PC-9 (cell line): ENCODE results near the gene FCRLB. TPM values are rescaled to one million over a fixed set of nuclear protein-coding genes. Genes with fewer than 3 reads are reported as not detected.

Experiments
- BruUV-seq: library from RNA; stranded (reverse); fragments of 400-500 nt; replicated peaks from 2 replicates; lab custom pipeline; 2021; lab: Mats Ljungman, UMichigan
- CTCF ChIA-PET: fragments of 300-600 bp; sonication (Branson Sonifier 250); formaldehyde crosslinking; loops from one replicate; lab custom pipeline; 2022; ENCODE audit warnings: antibody characterized with exemption; lab: Charles Lee
- POLR2A ChIA-PET: fragments of 300-600 bp; sonication (Branson Sonifier 250); formaldehyde crosslinking; loops from one replicate; lab custom pipeline; 2022; ENCODE audit warnings: antibody characterized with exemption; ENCODE audit not compliant: unreplicated experiment; lab: Charles Lee
- DNase-seq, 2 experiments: peaks; one replicate each; pipeline versions ENCODE4 v3.0.0 to v3.0.0-alpha.2; 2015 to 2022; ENCODE audit warnings: mixed read lengths in 1 of 2
- H2AFZ ChIP-seq: fragments of 200-600 bp; sonication (generic); 2 replicates; pipeline ENCODE4 v1.8.1; 2017; ENCODE audit warnings: antibody characterized with exemption
- H3F3A ChIP-seq: fragments of 200-600 bp; sonication (generic); 2 replicates; pipeline ENCODE4 v1.8.1; 2017; ENCODE audit warnings: antibody characterized with exemption, mild to moderate bottlenecking, low read depth; ENCODE audit not compliant: insufficient read depth
- H3K27ac ChIP-seq: fragments of 200-600 bp; sonication (generic); 2 replicates; pipeline ENCODE4 v1.6.1; 2016; ENCODE audit warnings: mixed run types
- H3K27me3 ChIP-seq: fragments of 200-600 bp; sonication (generic); 2 replicates; pipeline ENCODE4 v1.6.1; 2016; ENCODE audit warnings: low read depth, mixed run types; ENCODE audit not compliant: insufficient read depth
- H3K36me3 ChIP-seq: fragments of 200-600 bp; sonication (generic); 2 replicates; pipeline ENCODE4 v1.6.1; 2016; ENCODE audit warnings: low read depth, mixed run types
- H3K4me1 ChIP-seq: fragments of 200-600 bp; sonication (generic); replicated peaks from 2 replicates; pipeline ENCODE4 v1.6.1; 2016; ENCODE audit warnings: mixed run types; ENCODE audit not compliant: insufficient read depth
- H3K4me2 ChIP-seq: fragments of 200-600 bp; sonication (generic); 2 replicates; pipeline ENCODE4 v1.6.1; 2017; ENCODE audit warnings: mixed run types
- H3K4me3 ChIP-seq: fragments of 200-600 bp; sonication (generic); 2 replicates; pipeline ENCODE4 v1.6.1; 2016; ENCODE audit warnings: mixed run types
- H3K79me2 ChIP-seq: fragments of 200-600 bp; sonication (generic); 2 replicates; pipeline ENCODE4 v1.6.1; 2017; ENCODE audit warnings: low read depth, mixed run types
- H3K9me2 ChIP-seq: fragments of 200-600 bp; sonication (generic); 2 replicates; pipeline ENCODE4 v1.8.1; 2017; ENCODE audit warnings: mild to moderate bottlenecking; ENCODE audit not compliant: insufficient read depth
- H3K9me3 ChIP-seq: fragments of 200-600 bp; sonication (generic); 2 replicates; pipeline ENCODE4 v1.8.1; 2016; ENCODE audit warnings: low read depth; ENCODE audit not compliant: insufficient read depth
- H4K20me1 ChIP-seq: fragments of 200-600 bp; sonication (generic); 2 replicates; pipeline ENCODE4 v1.8.1; 2017; ENCODE audit not compliant: insufficient read depth
- EZH2 ChIP-seq: fragments of 200-600 bp; sonication (generic); IDR thresholded peaks from 2 replicates; pipeline ENCODE4 v1.8.0; 2017; ENCODE audit warnings: antibody characterized with exemption, low read depth
- intact Hi-C: fragments of 100-400 bp; cut with micrococcal nuclease; formaldehyde crosslinking; loops from one replicate; pipeline ENCODE4 v1.10.0; 2022; ENCODE audit not compliant: unreplicated experiment
- total RNA-seq: library from RNA; stranded (reverse); gene quantifications from 2 replicates; pipeline ENCODE4 v1.2.3, GENCODE V29; 2021
- TF ChIP-seq, protein P1 (sequence below): fragments of 200-600 bp; sonication (generic); conservative IDR thresholded peaks from 2 replicates; pipeline ENCODE4 v1.6.1; 2017; ENCODE audit warnings: mixed run types, antibody characterized with exemption, mild to moderate bottlenecking, moderate library complexity

Gene FCRLB
- total RNA-seq, 1 experiment from 2014 or later = 1.0 TPM

DNA sequence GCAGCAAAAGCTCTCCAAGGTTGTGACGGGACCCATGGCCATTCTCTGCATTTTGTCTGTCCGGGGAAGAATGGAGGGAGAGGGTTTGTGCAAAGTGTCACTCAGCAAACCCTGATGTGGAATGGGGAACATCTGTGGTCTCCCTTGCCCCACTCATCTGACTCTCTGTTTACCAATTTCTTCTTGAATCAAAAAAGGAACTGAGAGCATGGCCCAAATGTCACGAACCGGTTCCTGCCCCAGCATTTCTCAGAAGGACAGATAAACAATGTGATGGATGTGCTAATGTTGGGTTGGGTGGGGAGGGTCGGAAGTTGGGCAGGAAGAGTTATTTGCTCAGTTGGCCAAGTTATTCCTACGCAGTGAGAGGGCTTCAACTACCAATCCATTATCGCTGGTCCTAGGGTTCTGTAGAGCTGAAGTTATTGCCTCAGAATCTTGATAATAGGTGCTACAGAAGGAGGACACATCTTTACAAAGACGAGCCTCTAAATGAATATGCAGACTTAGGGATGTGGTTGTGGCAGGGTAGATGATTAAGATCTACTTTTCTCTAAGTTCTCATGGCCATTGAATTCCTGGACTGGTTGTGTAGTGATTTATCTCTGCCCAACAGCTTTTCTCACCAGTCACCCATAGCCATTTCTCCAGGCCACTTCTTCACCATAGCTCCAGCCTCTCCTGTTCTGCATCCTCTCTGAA is 18.7 kb downstream of the FCRLB start:
- Histone ChIP-seq H2AFZ (no peak overlapping the region), H3K4me1 (peaks cover 28% of the 10 kb centered on the region), H3K9me3 (no peaks in the 10 kb centered on the region), H3F3A (peaks cover 12% of the 10 kb centered on the region), H3K27ac (no peak overlapping the region), H3K4me2 (no peak overlapping the region), H3K36me3 (no peaks in the 10 kb centered on the region), H3K4me3 (no peak overlapping the region), H3K9me2 (no peaks in the 10 kb centered on the region), H4K20me1 (no peaks in the 10 kb centered on the region), H3K79me2 (no peaks in the 10 kb centered on the region), H3K27me3 (no peaks in the 10 kb centered on the region)
- ChIA-PET CTCF (no interaction called here), POLR2A (no interaction called here)
- no TSS peak for BruUV-seq
- intact Hi-C loops = loop anchor here (5.0 to 10.0 kb wide), 2 partner anchors 345 to 528 kb away; no protein-coding TSS in a partner anchor
- TF ChIP-seq EZH2 = no peak
- TF ChIP-seq, protein P1, sequence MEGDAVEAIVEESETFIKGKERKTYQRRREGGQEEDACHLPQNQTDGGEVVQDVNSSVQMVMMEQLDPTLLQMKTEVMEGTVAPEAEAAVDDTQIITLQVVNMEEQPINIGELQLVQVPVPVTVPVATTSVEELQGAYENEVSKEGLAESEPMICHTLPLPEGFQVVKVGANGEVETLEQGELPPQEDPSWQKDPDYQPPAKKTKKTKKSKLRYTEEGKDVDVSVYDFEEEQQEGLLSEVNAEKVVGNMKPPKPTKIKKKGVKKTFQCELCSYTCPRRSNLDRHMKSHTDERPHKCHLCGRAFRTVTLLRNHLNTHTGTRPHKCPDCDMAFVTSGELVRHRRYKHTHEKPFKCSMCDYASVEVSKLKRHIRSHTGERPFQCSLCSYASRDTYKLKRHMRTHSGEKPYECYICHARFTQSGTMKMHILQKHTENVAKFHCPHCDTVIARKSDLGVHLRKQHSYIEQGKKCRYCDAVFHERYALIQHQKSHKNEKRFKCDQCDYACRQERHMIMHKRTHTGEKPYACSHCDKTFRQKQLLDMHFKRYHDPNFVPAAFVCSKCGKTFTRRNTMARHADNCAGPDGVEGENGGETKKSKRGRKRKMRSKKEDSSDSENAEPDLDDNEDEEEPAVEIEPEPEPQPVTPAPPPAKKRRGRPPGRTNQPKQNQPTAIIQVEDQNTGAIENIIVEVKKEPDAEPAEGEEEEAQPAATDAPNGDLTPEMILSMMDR = no peak
- DNase-seq = no peak

GRCh38 chr1:161740921-161741320 is 19.6 kb downstream of the FCRLB start:
- CTCF ChIA-PET = interaction anchor here (0.5 to 1.6 kb wide), 4 partner anchors 62 to 450 kb away, joined by 3 to 14 read pairs (median 4); no protein-coding TSS in a partner anchor

GRCh38 chr1:161743231-161743630 is 21.9 kb downstream of the FCRLB start:
- no peaks in the 10 kb centered on the region for H3K9me2 ChIP-seq
- no peak for TF ChIP-seq EZH2
- TF ChIP-seq, protein P1 = no peak
- no peak overlapping the region for H3K27ac ChIP-seq
- H3K4me2 ChIP-seq = no peak overlapping the region
- POLR2A ChIA-PET = no interaction called here
- no peaks in the 10 kb centered on the region for H3K36me3 ChIP-seq
- no peaks in the 10 kb centered on the region for H4K20me1 ChIP-seq
- DNase-seq = no peak
- no TSS peak for BruUV-seq
- H3K27me3 ChIP-seq = no peaks in the 10 kb centered on the region
- intact Hi-C loops = loop anchor here (10.0 kb wide), 1 partner anchor 348 kb away; no protein-coding TSS in a partner anchor
- H3K4me3 ChIP-seq = no peak overlapping the region
- CTCF ChIA-PET = no interaction called here
- no peaks in the 10 kb centered on the region for H3F3A ChIP-seq
- peaks cover 5% of the 10 kb centered on the region; the same call in 1 of the 2 replicates for H3K4me1 ChIP-seq
- H2AFZ ChIP-seq = no peak overlapping the region
- H3K9me3 ChIP-seq = no peaks in the 10 kb centered on the region
- H3K79me2 ChIP-seq = no peaks in the 10 kb centered on the region

More at GRCh38 chr1:161740921-161741320, 19.6 kb downstream of the FCRLB start:
- no peak for DNase-seq
- no TSS peak for BruUV-seq
- Histone ChIP-seq H3K27ac (no peak overlapping the region), H2AFZ (no peak overlapping the region), H3K79me2 (no peaks in the 10 kb centered on the region), H3K9me3 (no peaks in the 10 kb centered on the region), H4K20me1 (no peaks in the 10 kb centered on the region), H3F3A (peaks cover 9% of the 10 kb centered on the region), H3K4me3 (no peak overlapping the region), H3K9me2 (no peaks in the 10 kb centered on the region), H3K36me3 (no peaks in the 10 kb centered on the region), H3K4me1 (peaks cover 19% of the 10 kb centered on the region), H3K27me3 (no peaks in the 10 kb centered on the region), H3K4me2 (no peak overlapping the region)
- POLR2A ChIA-PET = no interaction called here
- no peak for TF ChIP-seq EZH2
- TF ChIP-seq, protein P1 = no peak
- intact Hi-C loops = loop anchor here (10.0 kb wide), 1 partner anchor 346 kb away; no protein-coding TSS in a partner anchor
